DMS53 (cell line): ENCODE data around the gene DRAXIN.
A peak's percentile ranks its signal among the peaks of the same experiment; 100 is the strongest.

ENCODE experiments used
- DNase-seq: peaks from one replicate; lab custom pipeline; 2025; lab: John Stamatoyannopoulos, UW

DRAXIN gene

GRCh38 chr1:11736746-11737639, 45.5 kb downstream of the DRAXIN start:
- DNase-seq: peak; percentile 60

- no peak for DNase-seq
Observed at GRCh38 chr1:11738096-11738495, 46.6 kb downstream of the DRAXIN start.

GRCh38 chr1:11738783-11739182, 47.3 kb downstream of the DRAXIN start:
- no peak for DNase-seq

- DNase-seq: no peak
Observed at GRCh38 chr1:11740258-11741192, 49.0 kb downstream of the DRAXIN start.

GRCh38 chr1:11741482-11741881, 50.0 kb downstream of the DRAXIN start:
- no peak for DNase-seq

- DNase-seq: no peak
Observed at GRCh38 chr1:11741919-11742558, 50.5 kb downstream of the DRAXIN start.

- DNase-seq: no peak
Observed at GRCh38 chr1:11744287-11744686, 52.8 kb downstream of the DRAXIN start.

GRCh38 chr1:11746092-11746491, 54.6 kb downstream of the DRAXIN start:
- no peak for DNase-seq

GRCh38 chr1:11746795-11747487, 55.4 kb downstream of the DRAXIN start:
- DNase-seq: no peak

GRCh38 chr1:11748294-11749202, 57.0 kb downstream of the DRAXIN start:
- no peak for DNase-seq

GRCh38 chr1:11749203-11749689, 57.7 kb downstream of the DRAXIN start:
- peak; percentile 83 for DNase-seq

GRCh38 chr1:11749996-11750395, 58.5 kb downstream of the DRAXIN start:
- no peak for DNase-seq

- DNase-seq: no peak
Observed at GRCh38 chr1:11751087-11751486, 59.6 kb downstream of the DRAXIN start.

GRCh38 chr1:11752359-11753088, 61.0 kb downstream of the DRAXIN start:
- DNase-seq: no peak

GRCh38 chr1:11753555-11754208, 62.2 kb downstream of the DRAXIN start:
- no peak for DNase-seq

- no peak for DNase-seq
Observed at GRCh38 chr1:11757047-11757446, 65.5 kb downstream of the DRAXIN start.

- no peak for DNase-seq
Observed at GRCh38 chr1:11759791-11760190, 68.3 kb downstream of the DRAXIN start.

GRCh38 chr1:11761285-11761684, 69.8 kb downstream of the DRAXIN start:
- DNase-seq: no peak

GRCh38 chr1:11761988-11762406, 70.5 kb downstream of the DRAXIN start, which contains the start of gene C1orf167:
TSS of gene C1orf167 (plus strand) at chr1:11762193. CDS start at chr1:11764401, 2,208 bp downstream.
- DNase-seq: peak; percentile 46
